Transverse colon (tissue), 4 donors: ENCODE data around the gene SUN2. TPM values are rescaled to one million over a fixed set of nuclear protein-coding genes. Genes with fewer than 3 reads are reported as not detected.
A peak's percentile ranks its signal among the peaks of the same experiment; 100 is the strongest.

Source experiments
- DNase-seq: peaks from one replicate; pipeline ENCODE4 v3.0.0-alpha.2; 2019
- H3K27ac ChIP-seq, 4 donors: fragments of 200-600 bp; sonication (generic); 2 replicates each; pipeline ENCODE4 v1.5.1; 2016 to 2018; ENCODE audit warnings: inconsistent platforms in 4 of 4
- H3K27me3 ChIP-seq: fragments of 200-600 bp; sonication (generic); 2 replicates; pipeline ENCODE4 v1.5.1; 2017; ENCODE audit warnings: inconsistent platforms
- H3K36me3 ChIP-seq, 4 donors: fragments of 200-600 bp; sonication (generic); 2 replicates each; pipeline ENCODE4 v1.5.1; 2017 to 2019; ENCODE audit warnings: inconsistent platforms in 4 of 4
- H3K4me1 ChIP-seq, 4 donors: fragments of 200-600 bp; sonication (generic); 2 replicates each; pipeline ENCODE4 v1.5.1; 2017 to 2020; ENCODE audit warnings: inconsistent platforms in 4 of 4
- H3K4me3 ChIP-seq, 4 donors: fragments of 200-600 bp; sonication (generic); 1 replicate in 1 of 4; 2 replicates in 3 of 4; pipeline versions ENCODE4 v1.5.1 to v1.6.1; 2017 to 2019; ENCODE audit warnings: inconsistent platforms in 4 of 4
- H3K9me3 ChIP-seq, 2 donors: fragments of 200-600 bp; sonication (generic); 2 replicates each; pipeline ENCODE4 v1.5.1; 2017 to 2019; ENCODE audit warnings: inconsistent platforms in 2 of 2
- CTCF ChIP-seq, 5 experiments: fragments of 200-600 bp in 3 of 5; fragments of 450-650 bp in 2 of 5; sonication (generic) in 3 of 5; IDR thresholded peaks; 1 replicate in 2 of 5; 2 replicates in 3 of 5; pipeline ENCODE4 v1.5.1; 2016 to 2017; ENCODE audit warnings: antibody characterized with exemption in 5 of 5, inconsistent platforms in 3 of 5, mild to moderate bottlenecking in 2 of 5, moderate library complexity in 1 of 5
- EP300 ChIP-seq: sonication (generic); formaldehyde crosslinking; IDR thresholded peaks from one replicate; pipeline ENCODE4 v1.6.1; 2017; ENCODE audit warnings: antibody characterized with exemption, low read depth
- POLR2A ChIP-seq: fragments of 450-650 bp; IDR thresholded peaks from one replicate; pipeline ENCODE4 v1.6.1; 2016; ENCODE audit warnings: antibody characterized with exemption, mild to moderate bottlenecking, moderate library complexity
- POLR2AphosphoS5 ChIP-seq, 3 donors: sonication (generic); formaldehyde crosslinking; IDR thresholded peaks; one replicate each; pipeline ENCODE4 v1.6.1; 2016; ENCODE audit warnings: antibody characterized with exemption in 3 of 3
- WGBS, 2 donors: methylation state at CpG; one replicate each; pipeline ENCODE4 v1.1.5; 2018; ENCODE audit warnings: low coverage in 1 of 2; 5-methylcytosine and 5-hydroxymethylcytosine counted together
- in situ Hi-C, 4 donors: fragments of 200-750 bp; cut with MboI; loops; one replicate each; pipeline versions ENCODE4 v1.15.0 to v1.15.1; 2017; ENCODE audit warnings: low sequenced_read_pairs in 3 of 4, low pct_ligation_motif_present in 1 of 4, low pct_unique_long_range_greater_than_20kb in 1 of 4
- intact Hi-C: fragments of 100-400 bp; cut with DNase I; formaldehyde crosslinking; loops from one replicate; pipeline ENCODE4 v1.15.1; 2023; ENCODE audit warnings: low total_unique reads
- total RNA-seq, 4 donors: library from RNA; depleted of rRNA; stranded (reverse); fragments of >200 nt; gene quantifications; one replicate each; pipeline ENCODE4 v1.1.0, GENCODE V29; 2016

Gene SUN2
- total RNA-seq, 4 donors from 2014 or later, result 168 to 523 (median 216) TPM

- WGBS, 2 donors, result 21 to 22% methylated on average over 6 of the region's 6 CpGs
- Histone ChIP-seq H3K36me3 (peaks cover 0 to 43% (median 16%) of the 10 kb centered on the region in 4 donors), H3K27ac (peak overlapping the region; percentile 18 to 67 (median 61)), H3K4me3 (no peak overlapping the region), H3K27me3 (no peaks in the 10 kb centered on the region), H3K4me1 (peaks cover 0 to 20% (median 7%) of the 10 kb centered on the region in 4 donors), H3K9me3 (no peaks in the 10 kb centered on the region)
- in situ Hi-C loops (no loop called here), intact Hi-C loops (no loop called here)
- peak; percentile 79 for DNase-seq
- TF ChIP-seq EP300 (no peak), CTCF (IDR thresholded peaks at IDR 0.05) (peak; percentile 64 to 92 (median 74)), POLR2AphosphoS5 (IDR thresholded peaks at IDR 0.05) (peak in 2 of 3 donors; percentile 23 to 55), POLR2A (no peak)
Observed at GRCh38 chr22:38718414-38718813, 37.4 kb downstream of the SUN2 start.

GRCh38 chr22:38717244-38717643, 38.6 kb downstream of the SUN2 start:
- Histone ChIP-seq H3K4me1 (peaks cover 0 to 22% (median 7%) of the 10 kb centered on the region in 4 donors), H3K27ac (no peak overlapping the region), H3K27me3 (no peaks in the 10 kb centered on the region), H3K4me3 (no peak overlapping the region), H3K9me3 (no peaks in the 10 kb centered on the region), H3K36me3 (peaks cover 0 to 33% (median 11%) of the 10 kb centered on the region in 4 donors)
- intact Hi-C loops (no loop called here), in situ Hi-C loops (no loop called here)
- no peak for DNase-seq
- WGBS, 2 donors, result 87 to 91% methylated on average over 3 to 6 of the region's 6 CpGs
- no peak for TF ChIP-seq POLR2A
- no peak for TF ChIP-seq EP300
- no peak for TF ChIP-seq CTCF (IDR thresholded peaks at IDR 0.05)
- no peak for TF ChIP-seq POLR2AphosphoS5 (IDR thresholded peaks at IDR 0.05)

GRCh38 chr22:38716826-38717225, 39.0 kb downstream of the SUN2 start:
- peaks cover 0 to 28% (median 8%) of the 10 kb centered on the region in 4 donors for H3K36me3 ChIP-seq
- TF ChIP-seq CTCF (IDR thresholded peaks at IDR 0.05) (no peak), EP300 (no peak)
- intact Hi-C loops, result no loop called here

GRCh38 chr22:38716271-38716670, 39.5 kb downstream of the SUN2 start:
- peak; percentile 6 for DNase-seq
- TF ChIP-seq CTCF (IDR thresholded peaks at IDR 0.05) (no peak), EP300 (no peak), POLR2A (no peak), POLR2AphosphoS5 (IDR thresholded peaks at IDR 0.05) (no peak)
- in situ Hi-C loops (no loop called here), intact Hi-C loops (no loop called here)
- no peak overlapping the region for H3K4me3 ChIP-seq
- H3K36me3 ChIP-seq, result peaks cover 0 to 23% (median 7%) of the 10 kb centered on the region in 4 donors
- H3K4me1 ChIP-seq, result peaks cover 0 to 22% (median 7%) of the 10 kb centered on the region in 4 donors
- no peak overlapping the region for H3K27ac ChIP-seq
- H3K9me3 ChIP-seq, result no peaks in the 10 kb centered on the region
- H3K27me3 ChIP-seq, result no peaks in the 10 kb centered on the region
- 97 to 100% methylated on average over 1 to 9 of the region's 10 CpGs for WGBS, 2 donors

More at GRCh38 chr22:38716826-38717225, 39.0 kb downstream of the SUN2 start:
- Histone ChIP-seq H3K27me3 (no peaks in the 10 kb centered on the region), H3K4me1 (peaks cover 0 to 22% (median 7%) of the 10 kb centered on the region in 4 donors), H3K27ac (no peak overlapping the region), H3K4me3 (no peak overlapping the region), H3K9me3 (no peaks in the 10 kb centered on the region)
- in situ Hi-C loops, result no loop called here
- DNase-seq, result no peak
- 92% methylated on average over 9 of the region's 9 CpGs; no CpG with 5 or more reads in 1 of the 2 donors for WGBS, 2 donors
